PC-3 (cell line): ENCODE data around the gene PPIAL4G. TPM values are rescaled to one million over a fixed set of nuclear protein-coding genes. Genes with fewer than 3 reads are reported as not detected.
"Not testable (repeated sequence)": the region's sequence is repeated elsewhere in the genome, so short reads cannot be mapped to it uniquely, and the experiment has no call there.

Experiments
- ATAC-seq: fragments of 200-7000 bp; cut with Tn5 transposase; 2 replicates; pipeline ENCODE4 v1.9.1; 2020; ENCODE audit warnings: mild to moderate bottlenecking, moderate library complexity
- BruUV-seq: library from RNA; stranded (reverse); fragments of 400-500 nt; replicated peaks from 2 replicates; lab custom pipeline; 2021; lab: Mats Ljungman, UMichigan
- CTCF ChIA-PET: fragments of 300-600 bp; sonication (Branson Sonifier 250); formaldehyde crosslinking; loops from one replicate; lab custom pipeline; 2022; ENCODE audit warnings: antibody characterized with exemption; lab: Charles Lee
- POLR2A ChIA-PET: fragments of 300-600 bp; sonication (Branson Sonifier 250); formaldehyde crosslinking; loops from one replicate; lab custom pipeline; 2022; ENCODE audit warnings: antibody characterized with exemption; ENCODE audit not compliant: unreplicated experiment; lab: Charles Lee
- DNase-seq: peaks from one replicate; pipeline ENCODE4 v3.0.0-alpha.2; 2015
- H2AFZ ChIP-seq: fragments of 300-600 bp; sonication (generic); 2 replicates; pipeline ENCODE4 v1.6.0; 2016; ENCODE audit warnings: antibody characterized with exemption, low read length
- H3F3A ChIP-seq: fragments of 300-600 bp; sonication (generic); one replicate; pipeline ENCODE4 v1.6.0; 2017; ENCODE audit warnings: antibody characterized with exemption, low read length, control low read depth, mild to moderate bottlenecking; ENCODE audit not compliant: unreplicated experiment
- H3K27ac ChIP-seq: fragments of 300-600 bp; sonication (generic); 2 replicates; pipeline ENCODE4 v1.5.1; 2016; ENCODE audit warnings: mild to moderate bottlenecking, low read length
- H3K27me3 ChIP-seq: fragments of 300-600 bp; sonication (generic); 2 replicates; pipeline ENCODE4 v1.6.1; 2016; ENCODE audit warnings: low read length, mixed read lengths
- H3K36me3 ChIP-seq: fragments of 300-600 bp; sonication (generic); 2 replicates; pipeline ENCODE4 v1.6.1; 2016; ENCODE audit warnings: low read depth, mixed run types, low read length, mixed read lengths
- H3K4me1 ChIP-seq: fragments of 300-600 bp; sonication (generic); 2 replicates; pipeline ENCODE4 v1.5.1; 2016; ENCODE audit warnings: low read length; ENCODE audit not compliant: insufficient read depth
- H3K4me2 ChIP-seq: fragments of 300-600 bp; sonication (generic); 2 replicates; pipeline ENCODE4 v1.6.0; 2016; ENCODE audit warnings: low read length
- H3K4me3 ChIP-seq: fragments of 300-600 bp; sonication (generic); 2 replicates; pipeline ENCODE4 v1.5.1; 2016; ENCODE audit warnings: mild to moderate bottlenecking, low read length, mixed read lengths
- H3K79me2 ChIP-seq: fragments of 300-600 bp; sonication (generic); 2 replicates; pipeline ENCODE4 v1.6.1; 2017; ENCODE audit warnings: low read length, mixed read lengths
- H3K9ac ChIP-seq: fragments of 300-600 bp; sonication (generic); 2 replicates; pipeline ENCODE4 v1.6.0; 2016; ENCODE audit warnings: mild to moderate bottlenecking, low read length
- H3K9me2 ChIP-seq: fragments of 300-600 bp; sonication (generic); replicated peaks from 2 replicates; pipeline ENCODE4 v1.6.1; 2016; ENCODE audit warnings: mixed run types, low read length, mixed read lengths
- H3K9me3 ChIP-seq: fragments of 300-600 bp; sonication (generic); 2 replicates; pipeline ENCODE4 v1.6.1; 2016; ENCODE audit warnings: low read length, mixed read lengths
- H4K20me1 ChIP-seq: fragments of 300-600 bp; sonication (generic); 2 replicates; pipeline ENCODE4 v1.6.1; 2016; ENCODE audit warnings: low read length, mixed read lengths
- CTCF ChIP-seq: fragments of 300-600 bp; sonication (generic); conservative IDR thresholded peaks from 2 replicates; pipeline ENCODE4 v1.5.1; 2017; ENCODE audit warnings: antibody characterized with exemption, low read depth, mild to moderate bottlenecking, low read length
- EZH2 ChIP-seq: fragments of 300-600 bp; sonication (generic); IDR thresholded peaks from one replicate; pipeline ENCODE4 v1.6.1; 2017; ENCODE audit warnings: antibody characterized with exemption, mild to moderate bottlenecking, low read length; ENCODE audit not compliant: unreplicated experiment
- EZH2phosphoT487 ChIP-seq: fragments of 300-600 bp; sonication (generic); IDR thresholded peaks from 2 replicates; pipeline ENCODE4 v1.6.1; 2018; ENCODE audit warnings: mild to moderate bottlenecking, antibody characterized with exemption, low read length, borderline replicate concordance
- intact Hi-C: fragments of 100-400 bp; cut with micrococcal nuclease; formaldehyde crosslinking; loops from 2 replicates; pipeline ENCODE4 v1.9.0; 2023
- total RNA-seq: library from RNA; depleted of rRNA; stranded (reverse); fragments of >200 nt; gene quantifications from 2 replicates; pipeline ENCODE4 v1.2.3, GENCODE V29; 2014; rRNA removed

PPIAL4G gene
- total RNA-seq, 1 experiment from 2014 or later: not detected

DNA sequence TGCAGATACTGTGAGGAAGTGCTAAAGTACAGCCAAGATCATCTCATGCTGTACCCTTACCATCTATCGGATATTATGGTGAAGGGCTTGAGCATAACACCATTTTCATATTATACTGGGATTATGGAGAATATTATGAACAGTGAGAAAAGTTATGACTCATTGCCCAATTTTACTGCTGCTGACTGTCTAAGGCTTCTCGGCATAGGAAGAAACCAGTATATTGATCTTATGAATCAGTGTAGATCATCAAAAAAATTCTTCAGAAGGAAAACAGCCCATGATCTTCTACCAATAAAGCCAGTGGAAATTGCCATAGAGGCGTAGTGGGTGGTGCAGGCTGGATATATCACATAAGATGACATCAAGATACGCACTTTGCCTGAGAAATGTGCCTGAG lies 47.7 kb downstream of the PPIAL4G start:
- POLR2A ChIA-PET: no interaction called here
- no peak for TF ChIP-seq CTCF
- no peak for TF ChIP-seq EZH2
- no peak for TF ChIP-seq EZH2phosphoT487
- Histone ChIP-seq H2AFZ (no peak overlapping the region), H3K9ac (no peak overlapping the region), H3K36me3 (no peaks in the 10 kb centered on the region), H4K20me1 (no peaks in the 10 kb centered on the region), H3K79me2 (no peaks in the 10 kb centered on the region), H3K27ac (no peak overlapping the region), H3K9me3 (no peaks in the 10 kb centered on the region), H3K9me2 (no peaks in the 10 kb centered on the region), H3F3A (no peaks in the 10 kb centered on the region), H3K4me1 (peaks cover 9% of the 10 kb centered on the region), H3K27me3 (no peaks in the 10 kb centered on the region), H3K4me2 (no peak overlapping the region), H3K4me3 (no peak overlapping the region)
- CTCF ChIA-PET: no interaction called here
- BruUV-seq: no TSS peak
- intact Hi-C loops: no loop called here
- DNase-seq (peak; percentile 49), ATAC-seq (peak; percentile 63)

- TF ChIP-seq EZH2 (no peak), EZH2phosphoT487 (no peak), CTCF (no peak)
- H3K27me3 ChIP-seq: no peaks in the 10 kb centered on the region
- H3F3A ChIP-seq: no peaks in the 10 kb centered on the region
- peaks cover 9% of the 10 kb centered on the region for H3K4me1 ChIP-seq
- H3K9me3 ChIP-seq: no peaks in the 10 kb centered on the region
- H4K20me1 ChIP-seq: no peaks in the 10 kb centered on the region
- H3K9ac ChIP-seq: no peak overlapping the region
- H3K4me3 ChIP-seq: no peak overlapping the region
- ATAC-seq (no peak), DNase-seq (no peak)
- no TSS peak for BruUV-seq
- no peaks in the 10 kb centered on the region for H3K36me3 ChIP-seq
- ChIA-PET CTCF (no interaction called here), POLR2A (no interaction called here)
- H3K27ac ChIP-seq: no peak overlapping the region
- no peaks in the 10 kb centered on the region for H3K9me2 ChIP-seq
- no peaks in the 10 kb centered on the region for H3K79me2 ChIP-seq
- H3K4me2 ChIP-seq: no peak overlapping the region
- no peak overlapping the region for H2AFZ ChIP-seq
- intact Hi-C loops: no loop called here
Measured at GRCh38 chr1:148434832-148435231, 48.3 kb downstream of the PPIAL4G start.

DNA sequence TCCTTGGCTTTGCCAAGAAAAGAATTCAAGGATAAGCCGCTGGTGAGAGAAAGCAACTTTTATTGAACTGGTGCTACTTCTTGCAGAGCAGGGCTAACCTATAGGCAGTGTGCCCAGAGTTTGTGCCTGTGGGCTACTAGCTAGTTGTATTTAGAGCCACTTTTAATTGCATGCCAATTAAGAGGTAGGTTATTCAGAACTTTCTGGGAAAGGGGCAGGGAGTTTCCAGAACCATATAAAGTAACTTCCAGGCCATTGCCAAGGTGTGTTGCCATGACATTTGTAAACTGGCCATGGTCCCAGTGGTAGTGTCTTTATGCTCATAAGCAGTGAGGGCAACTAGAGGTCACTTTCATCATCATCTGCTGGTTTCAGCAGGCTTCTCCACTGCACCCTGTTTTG lies 50.2 kb downstream of the PPIAL4G start:
- H3K4me2 ChIP-seq, CTCF ChIA-PET, H3K9me2 ChIP-seq, DNase-seq, H3F3A ChIP-seq, POLR2A ChIA-PET, H3K4me1 ChIP-seq, H3K9me3 ChIP-seq, H2AFZ ChIP-seq, H4K20me1 ChIP-seq, intact Hi-C loops, H3K79me2 ChIP-seq, H3K27me3 ChIP-seq, ATAC-seq, BruUV-seq, H3K27ac ChIP-seq, H3K4me3 ChIP-seq, H3K36me3 ChIP-seq, H3K9ac ChIP-seq: not testable (repeated sequence)

Other genes with a start within 250 kb of the PPIAL4G start
- 32.1 and 44.4 TPM in 2 replicates for gene NBPF14, start 112.7 kb upstream of the PPIAL4G start, total RNA-seq